Uterus (tissue), 4 donors: ENCODE data around the gene NTSR1. TPM values are rescaled to one million over a fixed set of nuclear protein-coding genes. Genes with fewer than 3 reads are reported as not detected.

ENCODE experiments used
- DNase-seq, 2 donors: peaks; one replicate each; pipeline ENCODE4 v3.0.0-alpha.2; 2019 to 2020
- H3K27ac ChIP-seq, 2 donors: fragments of 200-600 bp; sonication (generic); 1 replicate in 1 of 2; 2 replicates in 1 of 2; pipeline ENCODE4 v1.5.1; 2016 to 2018
- H3K27me3 ChIP-seq, 2 donors: fragments of 200-600 bp; sonication (generic); one replicate each; pipeline ENCODE4 v1.5.1; 2018 to 2019; ENCODE audit warnings: control low read depth in 1 of 2
- H3K36me3 ChIP-seq, 2 donors: fragments of 200-600 bp; sonication (generic); one replicate each; pipeline ENCODE4 v1.5.1; 2019; ENCODE audit warnings: control low read depth in 1 of 2
- H3K4me1 ChIP-seq, 2 donors: fragments of 200-600 bp; sonication (generic); one replicate each; pipeline ENCODE4 v1.5.1; 2018 to 2019; ENCODE audit warnings: control low read depth in 1 of 2
- H3K4me3 ChIP-seq, 2 donors: fragments of 200-600 bp; sonication (generic); 1 replicate in 1 of 2; 2 replicates in 1 of 2; pipeline ENCODE4 v1.5.1; 2018 to 2019; ENCODE audit warnings: mild to moderate bottlenecking in 1 of 2
- H3K9me3 ChIP-seq, 2 donors: fragments of 200-600 bp; sonication (generic); one replicate each; pipeline ENCODE4 v1.5.1; 2019; ENCODE audit warnings: control low read depth in 1 of 2
- POLR2A ChIP-seq, 2 donors: fragments of 450-650 bp; IDR thresholded peaks; one replicate each; pipeline ENCODE4 v1.6.1; 2016; ENCODE audit warnings: antibody characterized with exemption in 2 of 2, mild to moderate bottlenecking in 1 of 2, moderate library complexity in 1 of 2
- intact Hi-C: fragments of 100-400 bp; cut with DNase I; formaldehyde crosslinking; loops from one replicate; pipeline ENCODE4 v1.15.1; 2023; ENCODE audit warnings: low total_unique reads
- total RNA-seq, 4 donors: library from RNA; depleted of rRNA in 3 of 4; stranded (reverse); fragments of >200 nt in 3 of 4; gene quantifications; one replicate each; pipeline versions ENCODE4 v1.1.0 to v1.2.4, GENCODE V29; 2014 to 2023
- TF ChIP-seq, protein P1 (sequence below), 4 experiments: fragments of 200-600 bp in 2 of 4; fragments of 450-650 bp in 2 of 4; sonication (generic) in 2 of 4; IDR thresholded peaks; one replicate each; pipeline ENCODE4 v1.5.1; 2016 to 2019; ENCODE audit warnings: antibody characterized with exemption in 4 of 4, mild to moderate bottlenecking in 2 of 4, moderate library complexity in 1 of 4
- donor health status: DM: yes; HTN: yes; CAD: no.

Gene NTSR1
- total RNA-seq, 4 donors from 2014 or later, result not detected

DNA sequence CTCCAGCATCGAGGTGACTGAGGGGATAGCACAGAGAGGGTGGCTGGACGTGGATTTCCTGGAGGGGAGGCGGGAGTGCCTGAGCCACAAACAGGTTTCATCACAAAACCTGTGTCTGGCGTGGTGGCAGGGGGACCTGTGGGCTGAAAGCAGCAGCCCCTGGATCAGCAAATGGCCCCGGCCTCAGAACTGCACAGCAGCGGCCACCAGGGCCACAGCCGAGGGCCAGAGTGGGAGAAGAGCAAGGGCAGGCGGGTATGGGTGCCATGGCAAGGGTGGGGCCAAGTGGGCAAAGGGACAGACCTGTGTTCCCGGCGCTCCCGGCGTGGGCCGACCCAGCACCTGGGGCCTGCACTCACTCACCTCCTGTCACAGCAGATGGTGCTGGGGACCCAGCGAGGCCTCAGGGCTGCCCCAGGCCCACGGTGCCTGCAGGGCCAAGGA lies 19.0 kb downstream of the NTSR1 start:
- Histone ChIP-seq H3K27ac (no peak overlapping the region), H3K4me1 (no peaks in the 10 kb centered on the region), H3K4me3 (no peak overlapping the region), H3K9me3 (no peaks in the 10 kb centered on the region), H3K36me3 (no peaks in the 10 kb centered on the region), H3K27me3 (no peaks in the 10 kb centered on the region)
- TF ChIP-seq POLR2A (IDR thresholded peaks at IDR 0.05), result no peak
- TF ChIP-seq, protein P1, sequence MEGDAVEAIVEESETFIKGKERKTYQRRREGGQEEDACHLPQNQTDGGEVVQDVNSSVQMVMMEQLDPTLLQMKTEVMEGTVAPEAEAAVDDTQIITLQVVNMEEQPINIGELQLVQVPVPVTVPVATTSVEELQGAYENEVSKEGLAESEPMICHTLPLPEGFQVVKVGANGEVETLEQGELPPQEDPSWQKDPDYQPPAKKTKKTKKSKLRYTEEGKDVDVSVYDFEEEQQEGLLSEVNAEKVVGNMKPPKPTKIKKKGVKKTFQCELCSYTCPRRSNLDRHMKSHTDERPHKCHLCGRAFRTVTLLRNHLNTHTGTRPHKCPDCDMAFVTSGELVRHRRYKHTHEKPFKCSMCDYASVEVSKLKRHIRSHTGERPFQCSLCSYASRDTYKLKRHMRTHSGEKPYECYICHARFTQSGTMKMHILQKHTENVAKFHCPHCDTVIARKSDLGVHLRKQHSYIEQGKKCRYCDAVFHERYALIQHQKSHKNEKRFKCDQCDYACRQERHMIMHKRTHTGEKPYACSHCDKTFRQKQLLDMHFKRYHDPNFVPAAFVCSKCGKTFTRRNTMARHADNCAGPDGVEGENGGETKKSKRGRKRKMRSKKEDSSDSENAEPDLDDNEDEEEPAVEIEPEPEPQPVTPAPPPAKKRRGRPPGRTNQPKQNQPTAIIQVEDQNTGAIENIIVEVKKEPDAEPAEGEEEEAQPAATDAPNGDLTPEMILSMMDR (IDR thresholded peaks at IDR 0.05), result no peak
- intact Hi-C loops, result no loop called here
- no peak for DNase-seq

DNA sequence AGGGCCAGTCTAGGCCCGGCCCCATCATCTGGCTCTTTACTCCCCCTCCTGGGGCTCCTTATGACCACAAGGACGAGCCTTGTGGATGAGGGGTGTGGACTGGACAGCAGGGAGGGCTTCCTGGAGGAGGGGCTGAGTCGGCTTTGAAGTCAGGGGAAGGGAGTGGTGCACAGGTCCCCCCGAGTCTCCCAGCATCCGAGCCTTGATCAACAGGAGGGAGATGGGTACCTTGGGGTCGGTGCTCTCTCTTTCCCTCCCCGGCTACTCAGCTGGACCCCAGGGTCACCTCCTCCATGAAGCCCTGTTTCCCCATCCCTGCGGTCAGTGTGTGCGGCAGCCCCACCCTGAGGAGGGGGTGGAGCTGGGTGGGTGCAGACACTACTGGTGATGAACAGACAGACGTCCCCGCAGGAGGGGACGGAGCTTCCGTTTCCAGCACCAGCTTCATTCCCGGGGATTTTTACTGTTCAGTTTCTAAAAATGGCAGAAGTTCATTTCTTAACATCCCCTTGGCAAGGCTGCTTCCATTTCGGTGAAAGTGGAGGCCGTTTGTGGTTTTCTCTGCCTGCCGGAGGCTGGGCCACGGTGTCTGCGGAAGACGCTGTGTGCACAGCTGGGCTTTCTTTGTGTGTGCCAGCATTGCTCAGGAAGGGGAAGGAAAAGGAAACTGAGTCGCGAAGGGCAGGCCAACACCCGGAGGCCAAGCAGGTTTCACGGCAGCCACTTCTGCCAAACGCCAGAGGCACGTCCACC lies 19.6 kb downstream of the NTSR1 start:
- no peak overlapping the region for H3K27ac ChIP-seq
- H3K9me3 ChIP-seq, result no peaks in the 10 kb centered on the region
- no peak for DNase-seq
- H3K36me3 ChIP-seq, result no peaks in the 10 kb centered on the region
- no peaks in the 10 kb centered on the region for H3K4me1 ChIP-seq
- TF ChIP-seq, protein P1 (IDR thresholded peaks at IDR 0.05), result no peak
- no peak for TF ChIP-seq POLR2A (IDR thresholded peaks at IDR 0.05)
- H3K27me3 ChIP-seq, result no peaks in the 10 kb centered on the region
- intact Hi-C loops, result no loop called here
- no peak overlapping the region for H3K4me3 ChIP-seq

DNA sequence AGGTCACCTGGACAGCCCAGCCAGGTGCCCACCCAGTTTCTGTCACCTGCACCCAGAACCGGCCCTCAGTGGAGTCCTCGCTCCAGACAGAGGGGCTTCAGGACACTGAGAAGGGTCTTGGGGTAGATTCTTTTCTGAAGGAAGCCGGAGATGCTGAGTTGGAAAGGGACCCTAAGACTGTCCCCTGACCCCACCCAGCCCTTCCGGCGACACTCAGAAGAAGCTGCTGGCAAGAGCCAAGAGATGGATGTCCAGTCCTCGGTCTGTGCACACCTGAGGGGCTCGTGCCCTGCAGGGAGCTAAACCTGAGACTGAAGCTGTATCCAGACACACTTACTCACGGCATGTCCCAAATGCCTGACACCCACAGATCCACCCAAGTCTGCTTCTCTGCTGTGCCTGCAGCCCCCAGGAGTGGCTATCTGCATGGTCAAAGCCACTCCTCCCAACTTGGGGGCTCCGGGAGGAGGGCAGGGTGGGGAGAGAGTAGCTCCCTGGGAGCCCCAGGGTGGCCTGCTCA lies 20.2 kb downstream of the NTSR1 start:
- no peak for DNase-seq

DNA sequence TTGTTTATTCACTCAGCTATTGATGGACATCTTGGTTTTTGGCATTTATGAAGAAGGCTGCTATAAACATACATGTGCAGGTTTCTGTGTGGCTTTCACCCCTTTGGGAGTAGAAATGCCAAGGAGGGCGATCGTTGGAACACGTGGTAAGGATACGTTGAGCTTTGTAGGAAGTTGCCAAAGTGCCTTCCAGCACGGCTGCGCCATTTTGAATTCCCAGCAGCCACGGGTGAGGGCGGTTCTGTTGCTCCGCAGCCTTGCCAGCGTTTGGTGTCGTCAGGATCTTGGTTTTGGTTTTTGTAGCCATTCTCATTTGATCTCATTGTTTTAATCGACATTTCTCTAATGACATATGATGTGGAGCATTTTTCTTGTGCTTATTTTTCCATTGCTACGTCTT lies 21.8 kb downstream of the NTSR1 start:
- Histone ChIP-seq H3K4me3 (no peak overlapping the region), H3K27me3 (no peaks in the 10 kb centered on the region), H3K27ac (no peak overlapping the region), H3K36me3 (no peaks in the 10 kb centered on the region), H3K4me1 (no peaks in the 10 kb centered on the region), H3K9me3 (no peaks in the 10 kb centered on the region)
- TF ChIP-seq POLR2A (IDR thresholded peaks at IDR 0.05), result no peak
- TF ChIP-seq, protein P1 (IDR thresholded peaks at IDR 0.05), result no peak
- intact Hi-C loops, result no loop called here
- no peak for DNase-seq

More for the DNA sequence above, 20.2 kb downstream of the NTSR1 start:
- H3K27ac ChIP-seq, result no peak overlapping the region
- no peaks in the 10 kb centered on the region for H3K4me1 ChIP-seq
- no peak overlapping the region for H3K4me3 ChIP-seq
- intact Hi-C loops, result no loop called here
- H3K27me3 ChIP-seq, result no peaks in the 10 kb centered on the region
- no peaks in the 10 kb centered on the region for H3K9me3 ChIP-seq
- H3K36me3 ChIP-seq, result no peaks in the 10 kb centered on the region
- TF ChIP-seq, protein P1 (IDR thresholded peaks at IDR 0.05), result no peak
- no peak for TF ChIP-seq POLR2A (IDR thresholded peaks at IDR 0.05)

DNA sequence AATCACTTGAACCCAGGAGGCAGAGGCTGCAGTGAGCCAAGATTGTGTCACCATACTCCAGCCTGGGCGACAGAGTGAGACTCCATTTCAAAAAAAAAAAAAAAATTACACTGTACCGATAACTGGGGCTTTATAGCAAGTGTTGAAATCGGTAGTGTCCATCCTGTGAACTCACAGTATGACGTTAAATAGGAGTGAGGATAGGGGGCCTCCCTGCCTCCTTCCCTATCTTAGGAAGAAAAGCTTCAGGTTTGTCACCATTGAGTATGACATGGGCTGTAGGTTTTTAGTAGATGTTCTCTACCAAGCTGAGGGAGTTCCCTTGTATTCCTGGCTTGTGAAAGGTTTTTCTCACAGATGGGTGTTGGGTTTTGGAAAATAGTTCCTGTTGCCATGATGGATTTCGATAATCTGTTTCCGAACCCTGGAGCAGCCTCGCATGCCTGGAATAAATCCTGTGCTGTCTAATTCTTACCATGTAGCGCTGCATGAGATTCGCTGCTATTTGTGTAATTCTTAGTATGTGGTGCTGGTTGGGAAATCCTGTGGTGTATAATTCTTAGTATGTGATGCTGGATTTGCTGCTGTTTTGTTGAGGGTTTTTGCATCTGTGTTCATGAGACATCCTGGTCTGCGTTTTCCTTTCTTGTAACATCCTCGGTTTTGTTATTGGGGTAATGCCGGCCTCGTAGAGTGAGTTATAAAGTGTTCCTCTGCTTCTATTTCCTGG lies 23.6 kb downstream of the NTSR1 start:
- H3K27me3 ChIP-seq, result no peaks in the 10 kb centered on the region
- no peak overlapping the region for H3K27ac ChIP-seq
- H3K4me3 ChIP-seq, result no peak overlapping the region
- no peak for DNase-seq
- H3K9me3 ChIP-seq, result no peaks in the 10 kb centered on the region
- H3K4me1 ChIP-seq, result no peaks in the 10 kb centered on the region
- intact Hi-C loops, result no loop called here
- H3K36me3 ChIP-seq, result no peaks in the 10 kb centered on the region
- TF ChIP-seq, protein P1 (IDR thresholded peaks at IDR 0.05), result no peak
- no peak for TF ChIP-seq POLR2A (IDR thresholded peaks at IDR 0.05)
